Measurements from ENCODE around the gene PPM1F. TPM values are rescaled to one million over a fixed set of nuclear protein-coding genes. Genes with fewer than 3 reads are reported as not detected.

The PPM1F gene
- polyA plus RNA-seq, 1 donor from 2014 or later: 28.3 TPM

- H3K79me2 ChIP-seq (replicated peaks; ENCODE audit: insufficient read depth, low read length): no peaks in the 10 kb centered on the region
- no peaks in the 10 kb centered on the region for H3K27me3 ChIP-seq (ENCODE audit: insufficient read depth, low read depth, low read length)
- no peak overlapping the region for H3K9ac ChIP-seq (ENCODE audit: low read length)
- no peaks in the 10 kb centered on the region for H3K9me2 ChIP-seq (ENCODE audit: insufficient read depth, low read length)
- H4K20me1 ChIP-seq (ENCODE audit: insufficient read depth): no peaks in the 10 kb centered on the region
- no peak overlapping the region for H3K4me2 ChIP-seq (ENCODE audit: low read length)
- H2AFZ ChIP-seq (ENCODE audit: low read depth, low read length): no peak overlapping the region
- no peaks in the 10 kb centered on the region for H3K36me3 ChIP-seq (ENCODE audit: insufficient read depth, low read length)
- no peak overlapping the region for H3K27ac ChIP-seq (ENCODE audit: low read length)
- TF ChIP-seq EP300 (conservative IDR thresholded peaks at IDR 0.05; ENCODE audit: poor library complexity, severe bottlenecking) (no peak), POLR2AphosphoS5 (IDR thresholded peaks at IDR 0.05) (no peak)
- no peaks in the 10 kb centered on the region for H3K9me3 ChIP-seq (ENCODE audit: low read length)
- no peaks in the 10 kb centered on the region for H3F3A ChIP-seq (ENCODE audit: insufficient read depth, low read length, poor library complexity, severe bottlenecking)
- no peak overlapping the region for H3K4me3 ChIP-seq (ENCODE audit: low read length)
Measured at GRCh38 chr22:21961886-21962654, 9.4 kb upstream of the PPM1F start.

GRCh38 chr22:21961127-21961867 is 8.6 kb upstream of the PPM1F start:
- H3K27ac ChIP-seq (ENCODE audit: low read length): no peak overlapping the region
- TF ChIP-seq SMC3 (conservative IDR thresholded peaks at IDR 0.05; ENCODE audit: poor library complexity) (no peak), RAD21 (conservative IDR thresholded peaks at IDR 0.05) (no peak)
- no peaks in the 10 kb centered on the region for H3F3A ChIP-seq (ENCODE audit: insufficient read depth, low read length, poor library complexity, severe bottlenecking)
- no peak overlapping the region for H3K4me3 ChIP-seq (ENCODE audit: low read length)
- no peak overlapping the region for H2AFZ ChIP-seq (ENCODE audit: low read depth, low read length)
- H3K9ac ChIP-seq (ENCODE audit: low read length): no peak overlapping the region
- H3K36me3 ChIP-seq (ENCODE audit: insufficient read depth, low read length): no peaks in the 10 kb centered on the region
- no peak overlapping the region for H3K4me2 ChIP-seq (ENCODE audit: low read length)
- no peaks in the 10 kb centered on the region for H3K9me3 ChIP-seq (ENCODE audit: low read length)
- no peaks in the 10 kb centered on the region for H3K27me3 ChIP-seq (ENCODE audit: insufficient read depth, low read depth, low read length)
- no peaks in the 10 kb centered on the region for H4K20me1 ChIP-seq (ENCODE audit: insufficient read depth)
- H3K79me2 ChIP-seq (replicated peaks; ENCODE audit: insufficient read depth, low read length): no peaks in the 10 kb centered on the region
- H3K9me2 ChIP-seq (ENCODE audit: insufficient read depth, low read length): no peaks in the 10 kb centered on the region

- Histone ChIP-seq H3K27ac (ENCODE audit: low read length) (no peak overlapping the region), H3K9ac (ENCODE audit: low read length) (no peak overlapping the region), H4K20me1 (ENCODE audit: insufficient read depth) (no peaks in the 10 kb centered on the region), H3K9me2 (ENCODE audit: insufficient read depth, low read length) (no peaks in the 10 kb centered on the region), H3K79me2 (replicated peaks; ENCODE audit: insufficient read depth, low read length) (no peaks in the 10 kb centered on the region), H3K4me2 (ENCODE audit: low read length) (no peak overlapping the region), H2AFZ (ENCODE audit: low read depth, low read length) (no peak overlapping the region), H3K27me3 (ENCODE audit: insufficient read depth, low read depth, low read length) (no peaks in the 10 kb centered on the region), H3F3A (ENCODE audit: insufficient read depth, low read length, poor library complexity, severe bottlenecking) (no peaks in the 10 kb centered on the region), H3K36me3 (ENCODE audit: insufficient read depth, low read length) (no peaks in the 10 kb centered on the region), H3K4me3 (ENCODE audit: low read length) (no peak overlapping the region), H3K9me3 (ENCODE audit: low read length) (no peaks in the 10 kb centered on the region)
- TF ChIP-seq SMC3 (conservative IDR thresholded peaks at IDR 0.05; ENCODE audit: poor library complexity) (no peak), MXI1 (conservative IDR thresholded peaks at IDR 0.05; ENCODE audit: poor library complexity, severe bottlenecking) (no peak), RAD21 (conservative IDR thresholded peaks at IDR 0.05) (no peak), EP300 (conservative IDR thresholded peaks at IDR 0.05; ENCODE audit: poor library complexity, severe bottlenecking) (no peak), EZH2 (IDR thresholded peaks at IDR 0.05; ENCODE audit: borderline replicate concordance, insufficient read depth, low read length, poor library complexity, severe bottlenecking) (no peak), CTCF (IDR thresholded peaks at IDR 0.05; ENCODE audit: poor library complexity, severe bottlenecking) (no peak), TAF1 (IDR thresholded peaks at IDR 0.05; ENCODE audit: low read depth) (no peak), REST (IDR thresholded peaks at IDR 0.05; ENCODE audit: borderline replicate concordance) (no peak), POLR2AphosphoS5 (IDR thresholded peaks at IDR 0.05) (no peak)
Measured at GRCh38 chr22:21960200-21961126, 7.8 kb upstream of the PPM1F start.

Data from neural cell (in vitro differentiated cells).